Progenitor cell of endocrine pancreas (in vitro differentiated cells): ENCODE data around the gene IRX5. TPM values are rescaled to one million over a fixed set of nuclear protein-coding genes. Genes with fewer than 3 reads are reported as not detected.

ENCODE experiments used
- DNase-seq: peaks from one replicate; pipeline ENCODE4 v3.0.0; 2021; ENCODE audit warnings: low spot score; ENCODE audit not compliant: unreplicated experiment
- H3K27ac Mint-ChIP-seq: 2 replicates; pipeline ENCODE4 v1.8.0; 2021; ENCODE audit warnings: mild to moderate bottlenecking, moderate library complexity, mixed read lengths
- H3K27me3 Mint-ChIP-seq: 2 replicates; pipeline ENCODE4 v1.8.0; 2021; ENCODE audit warnings: mixed read lengths
- H3K36me3 Mint-ChIP-seq: 2 replicates; pipeline ENCODE4 v1.8.0; 2022; ENCODE audit warnings: mixed read lengths; ENCODE audit not compliant: insufficient read depth
- H3K4me1 Mint-ChIP-seq: 2 replicates; pipeline ENCODE4 v1.8.0; 2021; ENCODE audit warnings: low read depth, mixed read lengths
- H3K4me3 Mint-ChIP-seq: 2 replicates; pipeline ENCODE4 v1.8.0; 2021; ENCODE audit warnings: low read depth, mild to moderate bottlenecking, moderate library complexity, mixed read lengths
- H3K9me3 Mint-ChIP-seq: 2 replicates; pipeline ENCODE4 v1.8.0; 2021; ENCODE audit warnings: low read depth, mixed read lengths
- CTCF ChIP-seq: fragments of 200-600 bp; sonication (generic); IDR thresholded peaks from one replicate; pipeline ENCODE4 v1.5.0; 2021; ENCODE audit warnings: antibody characterized with exemption, mild to moderate bottlenecking; ENCODE audit not compliant: unreplicated experiment
- total RNA-seq: library from RNA; stranded (reverse); gene quantifications from 2 replicates; pipeline ENCODE4 v1.2.1, GENCODE V29; 2021

The IRX5 gene
- total RNA-seq, 1 donor from 2014 or later = 1.2 TPM

GRCh38 chr16:54980821-54981220, 50.2 kb downstream of the IRX5 start:
- Mint-ChIP-seq H3K36me3 (no peaks in the 10 kb centered on the region), H3K4me3 (no peak overlapping the region), H3K9me3 (no peaks in the 10 kb centered on the region), H3K27me3 (peaks cover 21% of the 10 kb centered on the region), H3K27ac (no peak overlapping the region), H3K4me1 (no peaks in the 10 kb centered on the region)
- DNase-seq = no peak
- no peak for TF ChIP-seq CTCF
